Epidermal melanocyte (primary cell): ENCODE measurements around the gene TAS2R41.

Experiments
- DNase-seq: peaks from one replicate; pipeline ENCODE4 v3.0.0; 2011; ENCODE audit warnings: low spot score; ENCODE audit not compliant: insufficient read length

TAS2R41 gene

GRCh38 chr7:143477501-143478150, at the start of gene TAS2R41:
TSS of gene TAS2R41 (plus strand) at chr7:143477873. CDS start at chr7:143477873, 0 bp downstream.
- DNase-seq, result no peak

GRCh38 chr7:143429770-143430698, 47.6 kb upstream of the TAS2R41 start:
- DNase-seq, result no peak

GRCh38 chr7:143431109-143431508, 46.6 kb upstream of the TAS2R41 start:
- no peak for DNase-seq

- DNase-seq, result no peak
Measured at GRCh38 chr7:143433759-143434158, 43.9 kb upstream of the TAS2R41 start.

GRCh38 chr7:143434660-143435059, 43.0 kb upstream of the TAS2R41 start:
- no peak for DNase-seq

GRCh38 chr7:143435266-143435665, 42.4 kb upstream of the TAS2R41 start:
- DNase-seq, result no peak

GRCh38 chr7:143436325-143436946, 41.2 kb upstream of the TAS2R41 start:
- DNase-seq, result no peak

- no peak for DNase-seq
Measured at GRCh38 chr7:143437578-143437977, 40.1 kb upstream of the TAS2R41 start.

- no peak for DNase-seq
Measured at GRCh38 chr7:143439866-143440265, 37.8 kb upstream of the TAS2R41 start.

- DNase-seq, result no peak
Measured at GRCh38 chr7:143443153-143443552, 34.5 kb upstream of the TAS2R41 start, which contains the start of gene TAS2R60. TSS of gene TAS2R60 (plus strand) at chr7:143443453. CDS start at chr7:143443453, 0 bp downstream.

- no peak for DNase-seq
Measured at GRCh38 chr7:143444063-143444782, 33.5 kb upstream of the TAS2R41 start.

GRCh38 chr7:143444785-143445184, 32.9 kb upstream of the TAS2R41 start:
- DNase-seq, result no peak

GRCh38 chr7:143447466-143447865, 30.2 kb upstream of the TAS2R41 start:
- DNase-seq, result no peak

GRCh38 chr7:143448429-143448828, 29.2 kb upstream of the TAS2R41 start:
- no peak for DNase-seq

GRCh38 chr7:143449793-143450192, 27.9 kb upstream of the TAS2R41 start:
- DNase-seq, result no peak

- DNase-seq, result no peak
Measured at GRCh38 chr7:143451122-143451521, 26.6 kb upstream of the TAS2R41 start.

GRCh38 chr7:143451746-143452145, 25.9 kb upstream of the TAS2R41 start:
- no peak for DNase-seq

- no peak for DNase-seq
Measured at GRCh38 chr7:143452495-143452894, 25.2 kb upstream of the TAS2R41 start.

- no peak for DNase-seq
Measured at GRCh38 chr7:143454091-143454680, 23.5 kb upstream of the TAS2R41 start.

- DNase-seq, result no peak
Measured at GRCh38 chr7:143455491-143455890, 22.2 kb upstream of the TAS2R41 start.

GRCh38 chr7:143455942-143456341, 21.7 kb upstream of the TAS2R41 start:
- no peak for DNase-seq
